GM12878 (cell line): ENCODE measurements around the gene PCBD2. TPM values are rescaled to one million over a fixed set of nuclear protein-coding genes. Genes with fewer than 3 reads are reported as not detected.

Experiments used
- ATAC-seq: fragments of 200-7000 bp; cut with Tn5 transposase; 3 replicates; pipeline ENCODE4 v1.9.1; 2020; ENCODE audit warnings: mild to moderate bottlenecking, moderate library complexity
- BruUV-seq: library from RNA; stranded (reverse); fragments of 400-500 nt; replicated peaks from 2 replicates; lab custom pipeline; 2021; lab: Mats Ljungman, UMichigan
- CTCF ChIA-PET: fragments of 300-600 bp; sonication (Branson Sonifier 250); formaldehyde crosslinking; extraction: SDS; loops from one replicate; lab custom pipeline; 2021; ENCODE audit warnings: inconsistent platforms; lab: Yijun Ruan, JAX
- POLR2A ChIA-PET: fragments of 350-600 bp; formaldehyde crosslinking; extraction: SDS; loops from one replicate; lab custom pipeline; 2021; ENCODE audit warnings: inconsistent platforms; lab: Charles Lee
- RAD21 ChIA-PET: fragments of 300-600 bp; sonication (Branson Sonifier 250); formaldehyde crosslinking; loops from one replicate; lab custom pipeline; 2023; ENCODE audit warnings: antibody characterized with exemption; ENCODE audit not compliant: unreplicated experiment; lab: Charles Lee
- SMC1A ChIA-PET: fragments of 300-600 bp; sonication (Branson Sonifier 250); formaldehyde crosslinking; loops from one replicate; lab custom pipeline; 2023; ENCODE audit not compliant: unreplicated experiment, uncharacterized antibody; lab: Charles Lee
- DNase-seq: peaks from one replicate; pipeline ENCODE4 v3.0.0-alpha.2; 2011; ENCODE audit warnings: low read depth, low spot score
- FAIRE-seq: peaks from 3 replicates; lab custom pipeline; 2011; peaks lifted over from hg19 to GRCh38; lab: Jason Lieb, UNC
- H2AFZ ChIP-seq: 2 replicates; pipeline ENCODE4 v1.6.0; 2011; ENCODE audit warnings: low read depth, low read length, control low read depth; ENCODE audit not compliant: control insufficient read depth
- H3K27ac ChIP-seq: 2 replicates; pipeline ENCODE4 v1.5.1; 2011; ENCODE audit warnings: control low read depth; ENCODE audit not compliant: control insufficient read depth, insufficient read depth
- H3K27me3 ChIP-seq, 2 experiments: replicated peaks in 1 of 2; 2 replicates each; pipeline versions ENCODE4 v1.6.0 to v1.6.1; 2011; ENCODE audit warnings: low read length in 1 of 2; ENCODE audit not compliant: control insufficient read depth in 2 of 2, insufficient read depth in 2 of 2
- H3K36me3 ChIP-seq, 2 experiments: 2 replicates each; pipeline ENCODE4 v1.5.1; 2011; ENCODE audit warnings: low read length in 1 of 2; ENCODE audit not compliant: control insufficient read depth in 2 of 2, insufficient read depth in 2 of 2
- H3K4me1 ChIP-seq: 2 replicates; pipeline ENCODE4 v1.6.1; 2011; ENCODE audit warnings: mild to moderate bottlenecking, low read length, moderate library complexity, mixed read lengths; ENCODE audit not compliant: control insufficient read depth, insufficient read depth
- H3K4me2 ChIP-seq: 2 replicates; pipeline ENCODE4 v1.6.0; 2011; ENCODE audit warnings: control low read depth; ENCODE audit not compliant: control insufficient read depth, insufficient read depth
- H3K4me3 ChIP-seq: fragments of 200-600 bp; sonication (generic); 2 replicates; pipeline ENCODE4 v1.5.1; 2016
- H3K79me2 ChIP-seq: 2 replicates; pipeline ENCODE4 v1.6.0; 2011; ENCODE audit warnings: low read length; ENCODE audit not compliant: control insufficient read depth, insufficient read depth
- H3K9ac ChIP-seq: 2 replicates; pipeline ENCODE4 v1.8.0; 2011; ENCODE audit warnings: low read length, control low read depth, mixed read lengths; ENCODE audit not compliant: control insufficient read depth, insufficient read depth
- H3K9me3 ChIP-seq: replicated peaks from 3 replicates; pipeline ENCODE4 v1.5.1; 2011; ENCODE audit warnings: mild to moderate bottlenecking, low read length; ENCODE audit not compliant: control insufficient read depth, insufficient read depth
- H4K20me1 ChIP-seq: 2 replicates; pipeline ENCODE4 v1.6.0; 2011; ENCODE audit not compliant: control insufficient read depth, insufficient read depth
- BMI1 ChIP-seq: fragments of 450-650 bp; IDR thresholded peaks from 2 replicates; pipeline ENCODE4 v1.6.1; 2016; ENCODE audit warnings: mild to moderate bottlenecking, moderate library complexity, borderline replicate concordance
- BRCA1 ChIP-seq: IDR thresholded peaks from 2 replicates; pipeline ENCODE4 v1.6.1; 2011; ENCODE audit warnings: low read depth, low read length, improper control_type of control experiment
- CEBPB ChIP-seq, 2 experiments: fragments of 150-350 bp in 1 of 2; IDR thresholded peaks; 2 replicates each; pipeline ENCODE4 v1.6.1; 2012 to 2014; ENCODE audit warnings: low read depth in 2 of 2, low read length in 2 of 2, borderline replicate concordance in 1 of 2, inconsistent platforms in 1 of 2
- EP300 ChIP-seq, 2 experiments: fragments of 150-350 bp in 1 of 2; IDR thresholded peaks; 2 replicates each; pipeline ENCODE4 v1.6.1; 2011 to 2012; ENCODE audit warnings: low read depth in 2 of 2, low read length in 2 of 2, borderline replicate concordance in 1 of 2, improper control_type of control experiment in 1 of 2, inconsistent platforms in 1 of 2; ENCODE audit not compliant: control insufficient read depth in 1 of 2
- RFX5 ChIP-seq: IDR thresholded peaks from 2 replicates; pipeline ENCODE4 v1.6.1; 2011; ENCODE audit warnings: low read depth, low read length, improper control_type of control experiment
- SMARCA5 ChIP-seq: fragments of 450-650 bp; IDR thresholded peaks from 2 replicates; pipeline ENCODE4 v1.6.1; 2017; ENCODE audit warnings: mild to moderate bottlenecking
- TCF3 ChIP-seq: IDR thresholded peaks from 2 replicates; pipeline ENCODE4 v1.6.1; 2012; ENCODE audit warnings: low read depth, mild to moderate bottlenecking, low read length, borderline replicate concordance; ENCODE audit not compliant: insufficient read depth
- YBX1 ChIP-seq: fragments of 450-650 bp; IDR thresholded peaks from 2 replicates; pipeline ENCODE4 v1.6.1; 2016; ENCODE audit warnings: antibody characterized with exemption
- WGBS: methylation state at CpG from one replicate; pipeline ENCODE4 v1.1.6; 2016; ENCODE audit warnings: low lambda C conversion rate; ENCODE audit not compliant: insufficient replicate concordance, insufficient coverage; ENCODE audit errors: missing lambda C conversion rate; 5-methylcytosine and 5-hydroxymethylcytosine counted together
- in situ Hi-C: fragments of 300-500 bp; cut with MboI; formaldehyde crosslinking; loops from 9 replicates; pipeline ENCODE4 v1.14.3; 2018; ENCODE audit warnings: mixed read lengths
- intact Hi-C: fragments of 100-400 bp; cut with micrococcal nuclease; formaldehyde crosslinking; loops from one replicate; pipeline ENCODE4 v1.14.2; 2022; ENCODE audit not compliant: unreplicated experiment
- polyA plus RNA-seq, 11 experiments: library from polyadenylated mRNA; depleted of rRNA in 4 of 11; unstranded in 6 of 11; stranded (reverse) in 5 of 11; fragments of >200 nt; fragmentation: Nextera tagmentation in 4 of 11; fragmentation: Illumina TruSeq in 1 of 11; extraction: Ambion mirVana in 4 of 11; extraction: Trizol in 1 of 11; gene quantifications; 1 replicate in 1 of 11; 2 replicates in 10 of 11; pipeline versions ENCODE4 v1.2.1 to v1.2.3, GENCODE V29; 2011 to 2016; ENCODE audit warnings: inconsistent platforms in 2 of 11, missing spikeins in 2 of 11, low read depth in 1 of 11
- total RNA-seq, 4 experiments: library from RNA; depleted of rRNA in 3 of 4; stranded (reverse); fragments of >200 nt in 3 of 4; fragmentation: Illumina TruSeq in 1 of 4; extraction: Trizol in 1 of 4; gene quantifications; 2 replicates each; pipeline versions ENCODE4 v1.2.1 to v1.2.3, GENCODE V29; 2013 to 2021
- TF ChIP-seq, protein P1 (sequence below): fragments of 450-650 bp; conservative IDR thresholded peaks from 2 replicates; pipeline ENCODE4 v1.6.1; 2017; ENCODE audit warnings: mild to moderate bottlenecking, moderate library complexity
- TF ChIP-seq, protein P2 (sequence below): fragments of 450-650 bp; IDR thresholded peaks from 2 replicates; pipeline ENCODE4 v1.6.1; 2016; ENCODE audit warnings: mild to moderate bottlenecking
- TF ChIP-seq, protein P3 (sequence below): IDR thresholded peaks from 2 replicates; pipeline ENCODE4 v1.6.1; 2012; ENCODE audit warnings: low read depth, low read length, improper control_type of control experiment
- TF ChIP-seq, protein P4 (sequence below): IDR thresholded peaks from 2 replicates; pipeline ENCODE4 v1.6.1; 2012; ENCODE audit warnings: low read length, inconsistent platforms

The PCBD2 gene
- total and polyA plus RNA-seq, 10 of the 15 experiments (the other 5 are each of a cell fraction or from before 2014, with no cell fraction given), result 5.4 to 13.6 (median 6.7) TPM

DNA sequence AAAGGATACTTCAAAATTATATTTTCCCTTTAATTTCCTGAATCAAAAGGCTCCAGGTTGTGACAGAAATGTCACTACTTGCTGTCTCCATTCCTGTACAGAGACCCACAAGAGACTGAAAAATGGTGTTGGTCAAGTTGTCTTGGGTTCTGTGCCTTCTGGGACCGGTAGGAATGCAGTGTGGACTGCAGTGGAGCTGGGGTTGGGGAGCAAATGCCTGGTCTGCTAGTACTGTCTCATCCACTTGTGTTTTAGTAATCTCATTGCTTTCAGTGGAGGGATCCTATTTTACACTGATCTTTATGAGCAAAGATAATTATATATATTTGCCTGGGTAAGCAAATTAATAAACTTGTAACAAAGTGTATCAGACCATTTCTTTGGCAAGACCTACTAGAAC lies 38.6 kb downstream of the PCBD2 start:
- FAIRE-seq, result no peak
- BruUV-seq, result no TSS peak
- ChIA-PET POLR2A (no interaction called here), CTCF (no interaction called here), RAD21 (no interaction called here), SMC1A (no interaction called here)
- Histone ChIP-seq H3K4me3 (no peak overlapping the region), H3K36me3 (no peaks in the 10 kb centered on the region), H4K20me1 (no peaks in the 10 kb centered on the region), H3K27ac (no peak overlapping the region), H3K27me3 (no peaks in the 10 kb centered on the region), H3K9ac (no peak overlapping the region), H3K4me2 (no peak overlapping the region), H2AFZ (no peak overlapping the region), H3K79me2 (no peaks in the 10 kb centered on the region), H3K9me3 (no peaks in the 10 kb centered on the region), H3K4me1 (no peaks in the 10 kb centered on the region)
- in situ Hi-C loops (no loop called here), intact Hi-C loops (no loop called here)
- DNase-seq, result no peak
- 94% methylated on average over 1 of the region's 1 CpG for WGBS
- TF ChIP-seq YBX1, result no peak
- TF ChIP-seq, protein P1, sequence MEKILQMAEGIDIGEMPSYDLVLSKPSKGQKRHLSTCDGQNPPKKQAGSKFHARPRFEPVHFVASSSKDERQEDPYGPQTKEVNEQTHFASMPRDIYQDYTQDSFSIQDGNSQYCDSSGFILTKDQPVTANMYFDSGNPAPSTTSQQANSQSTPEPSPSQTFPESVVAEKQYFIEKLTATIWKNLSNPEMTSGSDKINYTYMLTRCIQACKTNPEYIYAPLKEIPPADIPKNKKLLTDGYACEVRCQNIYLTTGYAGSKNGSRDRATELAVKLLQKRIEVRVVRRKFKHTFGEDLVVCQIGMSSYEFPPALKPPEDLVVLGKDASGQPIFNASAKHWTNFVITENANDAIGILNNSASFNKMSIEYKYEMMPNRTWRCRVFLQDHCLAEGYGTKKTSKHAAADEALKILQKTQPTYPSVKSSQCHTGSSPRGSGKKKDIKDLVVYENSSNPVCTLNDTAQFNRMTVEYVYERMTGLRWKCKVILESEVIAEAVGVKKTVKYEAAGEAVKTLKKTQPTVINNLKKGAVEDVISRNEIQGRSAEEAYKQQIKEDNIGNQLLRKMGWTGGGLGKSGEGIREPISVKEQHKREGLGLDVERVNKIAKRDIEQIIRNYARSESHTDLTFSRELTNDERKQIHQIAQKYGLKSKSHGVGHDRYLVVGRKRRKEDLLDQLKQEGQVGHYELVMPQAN, result no peak
- no peak for ATAC-seq

DNA sequence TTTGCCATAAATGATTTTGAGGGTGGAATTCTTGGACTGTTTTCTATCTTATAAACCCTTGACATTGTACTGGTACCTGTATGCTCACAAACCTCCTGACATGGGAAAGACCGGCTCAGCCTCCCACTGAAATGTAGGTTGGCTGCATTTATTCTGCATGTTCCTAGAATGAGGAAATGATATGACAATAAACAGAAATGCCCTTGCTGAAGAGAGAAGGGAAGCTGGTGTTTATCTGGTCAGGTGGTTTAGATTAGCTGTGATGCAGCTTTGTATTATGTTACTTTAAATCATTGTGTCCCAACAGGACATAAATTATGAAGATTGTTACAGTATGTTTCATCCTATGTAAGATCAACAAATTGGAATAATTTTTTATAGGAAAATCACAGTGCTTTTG lies 39.7 kb downstream of the PCBD2 start:
- RAD21 ChIA-PET, result no interaction called here
- SMC1A ChIA-PET, result no interaction called here
- Histone ChIP-seq H3K27ac (no peak overlapping the region), H2AFZ (no peak overlapping the region), H3K36me3 (no peaks in the 10 kb centered on the region), H4K20me1 (no peaks in the 10 kb centered on the region), H3K79me2 (no peaks in the 10 kb centered on the region), H3K4me3 (no peak overlapping the region), H3K9me3 (no peaks in the 10 kb centered on the region), H3K27me3 (no peaks in the 10 kb centered on the region), H3K9ac (no peak overlapping the region), H3K4me1 (no peaks in the 10 kb centered on the region), H3K4me2 (no peak overlapping the region)
- CTCF ChIA-PET, result no interaction called here
- no peak for DNase-seq
- POLR2A ChIA-PET, result interaction anchor here (0.6 kb wide), 1 partner anchor 641 kb away, joined by 6 read pairs; no protein-coding TSS in a partner anchor
- intact Hi-C loops (no loop called here), in situ Hi-C loops (no loop called here)
- no peak for FAIRE-seq
- ATAC-seq, result no peak
- no TSS peak for BruUV-seq
- WGBS, result 100% methylated on average over 1 of the region's 1 CpG
- no peak for TF ChIP-seq BRCA1
- TF ChIP-seq, protein P2, sequence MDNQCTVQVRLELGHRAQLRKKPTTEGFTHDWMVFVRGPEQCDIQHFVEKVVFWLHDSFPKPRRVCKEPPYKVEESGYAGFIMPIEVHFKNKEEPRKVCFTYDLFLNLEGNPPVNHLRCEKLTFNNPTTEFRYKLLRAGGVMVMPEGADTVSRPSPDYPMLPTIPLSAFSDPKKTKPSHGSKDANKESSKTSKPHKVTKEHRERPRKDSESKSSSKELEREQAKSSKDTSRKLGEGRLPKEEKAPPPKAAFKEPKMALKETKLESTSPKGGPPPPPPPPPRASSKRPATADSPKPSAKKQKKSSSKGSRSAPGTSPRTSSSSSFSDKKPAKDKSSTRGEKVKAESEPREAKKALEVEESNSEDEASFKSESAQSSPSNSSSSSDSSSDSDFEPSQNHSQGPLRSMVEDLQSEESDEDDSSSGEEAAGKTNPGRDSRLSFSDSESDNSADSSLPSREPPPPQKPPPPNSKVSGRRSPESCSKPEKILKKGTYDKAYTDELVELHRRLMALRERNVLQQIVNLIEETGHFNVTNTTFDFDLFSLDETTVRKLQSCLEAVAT, result no peak
- TF ChIP-seq, protein P3, sequence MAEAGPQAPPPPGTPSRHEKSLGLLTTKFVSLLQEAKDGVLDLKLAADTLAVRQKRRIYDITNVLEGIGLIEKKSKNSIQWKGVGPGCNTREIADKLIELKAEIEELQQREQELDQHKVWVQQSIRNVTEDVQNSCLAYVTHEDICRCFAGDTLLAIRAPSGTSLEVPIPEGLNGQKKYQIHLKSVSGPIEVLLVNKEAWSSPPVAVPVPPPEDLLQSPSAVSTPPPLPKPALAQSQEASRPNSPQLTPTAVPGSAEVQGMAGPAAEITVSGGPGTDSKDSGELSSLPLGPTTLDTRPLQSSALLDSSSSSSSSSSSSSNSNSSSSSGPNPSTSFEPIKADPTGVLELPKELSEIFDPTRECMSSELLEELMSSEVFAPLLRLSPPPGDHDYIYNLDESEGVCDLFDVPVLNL, result no peak
- TF ChIP-seq EP300 (IDR thresholded peaks at IDR 0.05; ENCODE audit: borderline replicate concordance in 1 of 2, control insufficient read depth in 1 of 2, low read depth in 2 of 2, low read length in 2 of 2), result no peak
- no peak for TF ChIP-seq SMARCA5
- TF ChIP-seq, protein P4, sequence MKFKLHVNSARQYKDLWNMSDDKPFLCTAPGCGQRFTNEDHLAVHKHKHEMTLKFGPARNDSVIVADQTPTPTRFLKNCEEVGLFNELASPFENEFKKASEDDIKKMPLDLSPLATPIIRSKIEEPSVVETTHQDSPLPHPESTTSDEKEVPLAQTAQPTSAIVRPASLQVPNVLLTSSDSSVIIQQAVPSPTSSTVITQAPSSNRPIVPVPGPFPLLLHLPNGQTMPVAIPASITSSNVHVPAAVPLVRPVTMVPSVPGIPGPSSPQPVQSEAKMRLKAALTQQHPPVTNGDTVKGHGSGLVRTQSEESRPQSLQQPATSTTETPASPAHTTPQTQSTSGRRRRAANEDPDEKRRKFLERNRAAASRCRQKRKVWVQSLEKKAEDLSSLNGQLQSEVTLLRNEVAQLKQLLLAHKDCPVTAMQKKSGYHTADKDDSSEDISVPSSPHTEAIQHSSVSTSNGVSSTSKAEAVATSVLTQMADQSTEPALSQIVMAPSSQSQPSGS, result no peak
- TF ChIP-seq CEBPB (IDR thresholded peaks at IDR 0.05; ENCODE audit: borderline replicate concordance in 1 of 2, low read depth in 2 of 2, low read length in 2 of 2), result no peak
- no peak for TF ChIP-seq BMI1
- TF ChIP-seq TCF3, result no peak
- no peak for TF ChIP-seq RFX5
